SW480 (cell line): Measurements from ENCODE around the gene PPP1R7.

Experiments used
- DNase-seq: peaks from one replicate; pipeline ENCODE4 v3.0.0-alpha.2; 2016; ENCODE audit warnings: low spot score

The PPP1R7 gene

GRCh38 chr2:241232736-241233575 lies 82.7 kb downstream of the PPP1R7 start:
- no peak for DNase-seq
